Measurements from ENCODE around the gene ATP10A.
"Not testable (repeated sequence)": the region's sequence is repeated elsewhere in the genome, so short reads cannot be mapped to it uniquely, and the experiment has no call there.

Gene ATP10A

DNA sequence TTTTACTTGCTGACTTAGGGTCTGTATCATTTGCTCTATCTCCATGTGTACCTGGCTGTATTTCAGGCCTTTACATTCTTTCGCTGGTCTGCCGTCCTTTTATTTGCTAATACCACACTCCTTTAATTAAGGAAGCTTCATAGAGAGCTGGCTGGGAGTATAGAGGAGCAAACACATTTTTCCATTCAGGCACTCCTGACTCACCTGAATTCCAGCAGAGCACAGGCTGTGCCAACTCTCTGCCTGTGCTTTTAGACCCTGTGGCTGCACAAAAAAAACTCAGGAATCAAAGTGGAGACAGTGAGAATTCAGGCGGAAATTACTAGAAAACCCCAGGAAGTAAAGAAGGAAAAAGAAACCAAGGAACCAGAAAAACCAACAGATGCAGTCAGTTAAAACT lies 29.0 kb upstream of the ATP10A start:
- H3K36me3 Mint-ChIP-seq (ENCODE audit: low read depth), result no peaks in the 10 kb centered on the region
- no peak overlapping the region for H3K4me3 Mint-ChIP-seq
- DNase-seq (ENCODE audit: low spot score), result no peak
- no peak overlapping the region for H3K27ac Mint-ChIP-seq
- no peaks in the 10 kb centered on the region for H3K9me3 Mint-ChIP-seq
- peaks cover 19% of the 10 kb centered on the region for H3K27me3 Mint-ChIP-seq (ENCODE audit: low read depth)
- H3K4me1 Mint-ChIP-seq (ENCODE audit: low read depth), result no peaks in the 10 kb centered on the region

DNA sequence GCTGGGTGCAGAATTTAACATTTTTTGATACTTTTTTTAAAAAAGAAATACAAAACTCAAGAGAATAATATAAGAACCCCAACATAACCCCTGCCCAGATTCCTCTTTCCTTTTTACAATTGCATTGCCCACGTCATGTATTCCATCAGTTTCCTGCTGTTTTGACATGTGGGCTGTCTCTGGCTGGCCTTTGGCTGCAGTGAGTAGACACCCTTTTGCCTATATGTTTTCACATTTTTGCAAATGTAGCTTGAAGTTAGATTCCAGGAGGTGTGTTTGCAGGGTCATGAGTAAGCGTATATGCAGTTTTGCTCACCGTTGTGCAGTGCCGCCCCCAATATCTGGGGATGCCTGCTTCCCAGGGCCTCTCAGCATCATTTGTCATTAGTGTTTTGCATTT lies 28.0 kb upstream of the ATP10A start:
- Mint-ChIP-seq H3K36me3 (ENCODE audit: low read depth) (no peaks in the 10 kb centered on the region), H3K27ac (no peak overlapping the region), H3K9me3 (no peaks in the 10 kb centered on the region), H3K27me3 (ENCODE audit: low read depth) (peaks cover 21% of the 10 kb centered on the region), H3K4me3 (no peak overlapping the region), H3K4me1 (ENCODE audit: low read depth) (no peaks in the 10 kb centered on the region)
- DNase-seq (ENCODE audit: low spot score), result no peak

DNA sequence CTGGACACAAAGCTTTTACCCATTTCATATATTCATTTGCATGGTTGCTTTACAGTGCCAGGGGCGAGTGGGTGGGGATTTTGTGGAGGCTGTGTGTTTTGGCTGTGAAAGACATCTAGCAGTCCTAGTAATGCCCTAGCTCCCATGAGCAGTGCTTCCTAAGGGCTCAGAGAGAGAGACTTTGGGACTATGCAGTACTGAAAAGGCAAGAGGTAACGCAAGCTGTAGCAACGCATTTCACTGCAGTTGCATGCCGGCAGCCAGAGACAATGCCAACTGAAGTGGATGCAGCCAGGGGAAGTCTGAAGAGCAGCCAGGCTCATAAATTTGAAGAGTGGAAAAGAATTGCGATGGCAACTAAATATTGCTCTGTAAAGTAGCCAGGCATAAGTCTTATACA lies 27.4 kb upstream of the ATP10A start:
- peaks cover 24% of the 10 kb centered on the region for H3K27me3 Mint-ChIP-seq (ENCODE audit: low read depth)
- no peaks in the 10 kb centered on the region for H3K36me3 Mint-ChIP-seq (ENCODE audit: low read depth)
- H3K9me3 Mint-ChIP-seq, result no peaks in the 10 kb centered on the region
- no peaks in the 10 kb centered on the region for H3K4me1 Mint-ChIP-seq (ENCODE audit: low read depth)
- no peak for DNase-seq (ENCODE audit: low spot score)
- no peak overlapping the region for H3K27ac Mint-ChIP-seq
- no peak overlapping the region for H3K4me3 Mint-ChIP-seq

DNA sequence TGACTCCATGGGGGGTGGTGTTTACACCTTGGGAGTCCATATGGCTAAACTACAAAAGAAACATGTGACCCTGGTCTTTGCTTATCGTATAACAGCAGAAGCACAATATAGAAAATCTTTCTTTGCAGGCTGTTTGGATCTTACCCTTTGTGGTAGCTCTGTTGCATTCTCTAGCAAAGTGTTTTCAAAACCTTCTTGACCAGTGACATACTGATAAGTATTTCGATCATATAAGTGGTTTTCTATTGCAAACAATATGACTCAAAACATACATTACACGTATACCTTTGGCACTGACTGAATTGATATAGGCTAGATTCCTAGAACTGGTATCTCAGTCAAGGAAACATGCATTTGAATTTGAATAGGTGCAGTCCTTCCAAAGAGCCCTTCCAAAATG lies 24.7 kb upstream of the ATP10A start:
- Mint-ChIP-seq H3K27me3 (ENCODE audit: low read depth) (peaks cover 19% of the 10 kb centered on the region), H3K9me3 (no peaks in the 10 kb centered on the region)
- DNase-seq (ENCODE audit: low spot score), result no peak

DNA sequence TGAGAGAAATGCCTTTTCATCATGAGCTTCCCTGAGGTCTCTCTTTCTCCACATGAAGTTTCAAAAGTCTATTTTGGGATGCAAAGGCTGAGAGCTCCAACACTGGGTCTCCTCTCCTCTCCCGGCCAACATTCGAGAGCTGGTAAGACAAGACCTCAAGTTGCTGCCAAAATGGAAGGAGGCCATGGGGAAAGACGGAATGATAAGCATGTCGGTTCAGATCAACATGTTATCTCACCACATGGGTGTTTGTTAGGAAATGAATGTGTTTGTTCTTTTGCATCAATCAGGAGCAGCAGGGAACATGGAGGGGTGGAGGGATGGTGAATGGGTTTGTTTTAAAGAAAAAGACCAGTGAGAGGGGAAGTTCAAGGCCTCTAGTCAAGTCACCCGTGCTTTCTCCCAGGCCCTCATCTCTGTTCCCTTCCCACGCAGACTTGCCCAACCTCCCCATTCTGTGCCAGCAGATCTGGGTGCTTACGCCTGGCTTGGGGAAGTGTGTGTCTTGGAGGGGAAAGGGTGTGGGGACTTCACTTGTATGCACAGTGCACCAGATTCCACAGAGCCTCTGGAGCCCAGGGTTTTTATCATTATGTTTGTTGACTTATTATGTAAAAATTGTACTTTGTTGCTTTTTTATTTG lies 23.5 kb upstream of the ATP10A start:
- Mint-ChIP-seq H3K27ac (no peak overlapping the region), H3K4me3 (no peak overlapping the region), H3K27me3 (ENCODE audit: low read depth) (peaks cover 19% of the 10 kb centered on the region), H3K36me3 (ENCODE audit: low read depth) (no peaks in the 10 kb centered on the region), H3K4me1 (ENCODE audit: low read depth) (no peaks in the 10 kb centered on the region), H3K9me3 (no peaks in the 10 kb centered on the region)
- no peak for DNase-seq (ENCODE audit: low spot score)

More for the DNA sequence above, 24.7 kb upstream of the ATP10A start:
- Mint-ChIP-seq H3K27ac (no peak overlapping the region), H3K4me1 (ENCODE audit: low read depth) (no peaks in the 10 kb centered on the region), H3K36me3 (ENCODE audit: low read depth) (no peaks in the 10 kb centered on the region), H3K4me3 (no peak overlapping the region)

DNA sequence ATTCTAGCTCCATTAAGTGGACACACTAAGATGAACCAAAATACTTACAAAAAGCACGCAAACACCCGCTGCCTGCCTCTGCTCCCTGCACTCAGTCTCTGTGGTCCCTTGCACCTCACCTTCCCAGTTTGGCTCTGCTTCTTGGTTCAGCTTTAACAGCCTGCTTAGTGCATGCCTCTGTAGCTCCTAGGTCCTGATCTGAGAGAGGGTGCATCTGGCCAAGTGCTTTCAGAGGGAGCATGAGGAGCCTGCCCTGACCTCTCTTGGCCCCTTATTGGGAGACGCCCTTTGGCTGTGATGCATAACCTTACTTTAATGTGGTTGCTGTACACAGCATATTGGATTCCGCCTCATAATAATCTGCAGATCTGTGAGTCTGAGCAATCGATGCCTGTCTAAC lies 21.2 kb upstream of the ATP10A start:
- Mint-ChIP-seq H3K4me1 (ENCODE audit: low read depth) (peaks cover 2% of the 10 kb centered on the region), H3K9me3 (no peaks in the 10 kb centered on the region), H3K27ac (no peak overlapping the region), H3K27me3 (ENCODE audit: low read depth) (peaks cover 18% of the 10 kb centered on the region), H3K36me3 (ENCODE audit: low read depth) (no peaks in the 10 kb centered on the region), H3K4me3 (no peak overlapping the region)
- no peak for DNase-seq (ENCODE audit: low spot score)

DNA sequence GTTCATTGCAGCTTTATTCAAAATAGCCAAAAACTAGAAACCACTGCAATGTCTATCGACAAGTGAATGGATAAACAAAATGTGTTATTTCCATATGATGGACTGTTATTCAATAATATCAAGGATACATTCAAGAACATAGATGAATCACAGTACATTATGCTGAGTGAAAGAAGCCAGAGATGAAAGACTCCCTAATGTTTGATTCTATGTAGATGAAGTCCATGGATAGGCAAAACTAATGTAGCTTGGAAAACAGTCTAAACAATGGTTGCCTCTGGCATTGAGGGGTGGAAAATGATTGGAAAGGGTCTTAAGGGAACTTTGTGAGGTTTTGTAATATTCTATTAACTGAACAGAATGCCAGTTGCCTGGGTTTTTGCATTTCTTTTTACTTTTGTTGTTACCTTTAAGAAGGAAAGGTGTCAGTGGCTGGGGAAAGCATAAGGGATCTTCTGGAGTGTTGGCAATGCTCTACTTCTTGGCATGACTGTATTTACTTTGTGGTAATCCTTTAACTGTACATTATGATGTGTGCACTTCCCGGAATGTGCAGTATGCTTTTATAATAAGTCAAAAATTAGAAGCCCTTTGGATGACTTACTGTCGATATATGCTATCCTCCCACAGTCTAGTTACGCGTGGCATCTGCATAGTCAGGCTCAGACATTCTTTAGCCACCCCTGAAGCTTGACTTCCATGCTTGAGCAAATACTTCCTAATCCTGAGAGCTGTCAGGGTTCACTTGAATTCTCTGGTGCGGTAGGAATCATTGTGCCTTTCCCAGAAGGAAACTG lies 20.5 kb upstream of the ATP10A start:
- Mint-ChIP-seq H3K27ac (no peak overlapping the region), H3K27me3 (ENCODE audit: low read depth) (peaks cover 18% of the 10 kb centered on the region)

DNA sequence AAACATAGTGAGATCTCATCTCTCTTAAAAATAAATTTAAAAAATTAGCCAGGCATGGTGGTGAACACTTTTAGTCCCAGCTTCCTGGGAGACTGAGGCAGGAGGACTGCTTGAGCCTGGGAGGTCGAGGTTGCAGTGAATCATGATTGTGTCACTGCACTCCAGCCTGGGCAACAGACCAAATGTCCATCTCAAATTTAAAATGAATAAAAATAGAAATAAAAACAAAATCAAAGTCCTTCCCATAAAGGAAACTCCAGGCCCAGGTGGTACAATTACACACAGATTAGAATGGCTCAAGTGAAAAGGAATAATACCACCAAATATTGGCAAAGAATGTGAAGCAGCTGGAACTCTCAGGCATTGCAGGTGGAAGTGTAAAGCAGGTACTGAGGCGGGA lies 19.3 kb upstream of the ATP10A start:
- no peaks in the 10 kb centered on the region for H3K36me3 Mint-ChIP-seq (ENCODE audit: low read depth)
- H3K27ac Mint-ChIP-seq, result no peak overlapping the region
- no peaks in the 10 kb centered on the region for H3K9me3 Mint-ChIP-seq
- H3K27me3 Mint-ChIP-seq (ENCODE audit: low read depth), result peaks cover 9% of the 10 kb centered on the region
- no peak overlapping the region for H3K4me3 Mint-ChIP-seq
- no peak for DNase-seq (ENCODE audit: low spot score)
- peaks cover 2% of the 10 kb centered on the region for H3K4me1 Mint-ChIP-seq (ENCODE audit: low read depth)

More for the DNA sequence above, 20.5 kb upstream of the ATP10A start:
- H3K9me3 Mint-ChIP-seq, result no peaks in the 10 kb centered on the region
- H3K36me3 Mint-ChIP-seq (ENCODE audit: low read depth), result no peaks in the 10 kb centered on the region
- H3K4me3 Mint-ChIP-seq, result no peak overlapping the region
- peaks cover 2% of the 10 kb centered on the region for H3K4me1 Mint-ChIP-seq (ENCODE audit: low read depth)
- no peak for DNase-seq (ENCODE audit: low spot score)

DNA sequence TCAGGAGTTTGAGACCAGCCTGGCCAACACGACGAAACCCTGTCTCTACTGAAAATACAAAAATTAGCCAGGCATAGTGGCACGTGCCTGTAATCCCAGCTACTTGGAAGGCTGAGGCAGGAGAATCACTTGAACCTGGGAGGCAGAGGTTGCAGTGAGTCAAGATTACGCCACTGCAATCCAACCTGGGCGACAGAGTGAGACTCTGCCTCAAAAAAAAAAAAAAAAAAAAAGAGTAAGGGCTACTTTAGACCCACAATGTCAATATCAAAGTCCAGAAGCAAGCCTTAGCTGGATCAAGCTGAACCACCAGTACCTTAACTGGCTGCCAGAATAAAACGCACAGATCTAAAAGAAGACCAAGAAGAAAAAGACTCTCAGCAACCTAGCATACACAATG lies 17.8 kb upstream of the ATP10A start:
- not testable (repeated sequence) for H3K4me1 Mint-ChIP-seq (ENCODE audit: low read depth); H3K36me3 Mint-ChIP-seq (ENCODE audit: low read depth); H3K9me3 Mint-ChIP-seq; DNase-seq (ENCODE audit: low spot score); H3K4me3 Mint-ChIP-seq; H3K27me3 Mint-ChIP-seq (ENCODE audit: low read depth); H3K27ac Mint-ChIP-seq

DNA sequence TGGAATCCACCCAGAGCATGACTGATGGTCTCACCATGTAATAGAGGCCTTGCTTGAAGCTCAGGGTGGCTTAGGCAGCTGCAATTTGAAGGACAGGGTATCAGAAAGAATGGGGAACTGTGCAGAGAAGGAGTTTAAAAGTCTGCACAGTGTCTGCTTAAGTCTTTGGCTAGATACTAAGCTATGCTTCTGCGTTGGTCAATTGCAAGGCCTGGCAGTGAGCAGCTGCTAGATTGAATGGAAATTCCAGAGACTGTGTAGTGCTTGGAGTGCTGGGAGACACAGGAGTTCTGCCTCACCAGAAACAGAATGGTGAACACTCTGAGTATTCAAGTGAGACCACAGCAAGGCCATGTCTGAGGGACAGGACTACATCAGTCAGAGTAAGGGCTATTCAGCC lies 17.3 kb upstream of the ATP10A start:
- Mint-ChIP-seq H3K27me3 (ENCODE audit: low read depth) (peaks cover 3% of the 10 kb centered on the region), H3K4me3 (no peak overlapping the region), H3K27ac (no peak overlapping the region), H3K36me3 (ENCODE audit: low read depth) (no peaks in the 10 kb centered on the region), H3K4me1 (ENCODE audit: low read depth) (peaks cover 2% of the 10 kb centered on the region), H3K9me3 (no peaks in the 10 kb centered on the region)
- DNase-seq (ENCODE audit: low spot score), result no peak

DNA sequence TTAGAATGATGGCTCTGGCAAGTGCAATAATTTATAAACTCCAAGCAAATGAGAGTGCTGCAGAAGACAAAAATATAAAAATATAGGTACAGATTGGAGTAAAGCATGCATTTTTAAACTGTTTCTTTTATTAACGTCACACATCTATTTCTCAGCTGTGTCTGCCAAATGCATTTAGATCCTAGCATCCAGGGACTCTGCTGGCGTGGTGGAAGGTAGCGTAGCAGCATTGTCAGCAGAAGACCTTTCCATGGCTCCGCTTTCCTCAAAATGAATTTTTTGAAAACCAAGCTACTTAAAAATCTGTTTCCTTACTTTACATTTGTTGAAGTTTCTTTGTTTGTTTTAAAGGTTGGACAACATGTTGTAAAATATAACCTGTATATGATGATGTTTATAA lies 16.3 kb upstream of the ATP10A start:
- Mint-ChIP-seq H3K4me1 (ENCODE audit: low read depth) (peaks cover 2% of the 10 kb centered on the region), H3K9me3 (no peaks in the 10 kb centered on the region), H3K4me3 (no peak overlapping the region), H3K27me3 (ENCODE audit: low read depth) (peaks cover 3% of the 10 kb centered on the region), H3K36me3 (ENCODE audit: low read depth) (no peaks in the 10 kb centered on the region), H3K27ac (no peak overlapping the region)
- DNase-seq (ENCODE audit: low spot score), result no peak

DNA sequence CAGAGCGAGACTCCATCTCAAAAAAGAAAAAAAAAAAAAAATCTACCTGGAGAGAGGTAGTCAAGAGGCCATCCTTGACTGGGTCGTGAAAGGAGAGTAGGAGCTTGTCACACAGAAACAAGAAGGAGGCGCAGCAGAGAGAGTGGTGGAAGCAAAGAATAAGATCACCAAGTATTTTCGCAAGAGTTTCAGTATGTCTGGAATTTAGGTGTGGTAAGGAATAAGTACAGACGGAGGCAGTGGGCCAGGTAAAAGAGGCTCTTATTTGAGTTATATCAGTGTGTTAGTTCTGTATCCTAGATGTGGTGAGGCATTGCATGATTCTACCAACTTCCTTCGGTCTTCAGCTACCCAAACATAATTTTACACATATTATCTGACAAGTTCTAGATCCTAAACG lies 14.6 kb upstream of the ATP10A start:
- Mint-ChIP-seq H3K4me1 (ENCODE audit: low read depth) (peaks cover 2% of the 10 kb centered on the region), H3K27me3 (ENCODE audit: low read depth) (no peaks in the 10 kb centered on the region), H3K9me3 (no peaks in the 10 kb centered on the region), H3K36me3 (ENCODE audit: low read depth) (no peaks in the 10 kb centered on the region), H3K4me3 (no peak overlapping the region), H3K27ac (no peak overlapping the region)
- no peak for DNase-seq (ENCODE audit: low spot score)

DNA sequence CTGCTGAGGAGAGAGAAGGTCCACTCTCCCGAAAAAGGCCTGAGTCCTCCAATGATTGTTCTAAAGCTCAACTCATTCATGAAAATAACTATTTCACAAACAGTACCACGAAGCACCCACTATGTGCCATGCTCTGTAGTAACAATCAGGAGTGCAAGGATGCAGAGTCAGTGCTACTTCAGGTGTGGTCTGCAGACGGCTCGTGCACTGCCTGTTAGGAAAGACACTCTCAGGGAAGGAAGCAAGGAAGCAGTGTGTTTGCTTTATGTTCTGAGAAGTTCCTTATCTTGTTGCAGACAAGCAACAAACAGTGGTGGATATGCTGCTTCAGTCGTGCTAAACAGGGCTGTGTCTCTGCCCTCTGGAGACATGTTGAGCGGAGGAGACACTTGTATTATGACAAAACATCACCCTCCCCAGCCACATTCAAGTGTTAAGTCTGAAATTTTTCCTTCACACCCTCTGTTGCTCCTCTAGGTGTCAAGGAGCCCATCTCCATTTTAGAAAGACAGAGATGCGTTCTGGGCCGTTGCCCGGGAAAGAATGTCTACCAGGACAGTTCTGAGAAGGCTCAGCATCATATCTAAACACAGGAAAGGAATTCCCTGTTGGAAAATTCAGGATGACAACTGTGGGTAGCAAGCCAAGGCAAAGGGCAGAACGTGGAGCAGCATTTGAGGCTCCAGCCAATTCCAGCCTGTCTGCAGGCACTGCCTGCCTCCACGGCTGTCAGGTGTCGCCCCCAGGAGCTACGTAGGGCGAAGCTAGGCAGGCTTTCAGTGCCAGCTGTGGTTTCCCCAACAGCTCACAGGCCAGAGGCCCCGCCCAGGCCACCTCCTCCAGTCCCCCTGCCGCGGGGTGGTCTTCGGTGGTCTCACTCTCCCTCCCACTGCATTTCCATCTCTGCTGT lies 13.4 kb upstream of the ATP10A start:
- H3K4me3 Mint-ChIP-seq, result no peak overlapping the region
- H3K4me1 Mint-ChIP-seq (ENCODE audit: low read depth), result peaks cover 2% of the 10 kb centered on the region
- no peaks in the 10 kb centered on the region for H3K36me3 Mint-ChIP-seq (ENCODE audit: low read depth)
- no peaks in the 10 kb centered on the region for H3K27me3 Mint-ChIP-seq (ENCODE audit: low read depth)
- no peaks in the 10 kb centered on the region for H3K9me3 Mint-ChIP-seq
- H3K27ac Mint-ChIP-seq, result no peak overlapping the region
- DNase-seq (ENCODE audit: low spot score), result no peak

DNA sequence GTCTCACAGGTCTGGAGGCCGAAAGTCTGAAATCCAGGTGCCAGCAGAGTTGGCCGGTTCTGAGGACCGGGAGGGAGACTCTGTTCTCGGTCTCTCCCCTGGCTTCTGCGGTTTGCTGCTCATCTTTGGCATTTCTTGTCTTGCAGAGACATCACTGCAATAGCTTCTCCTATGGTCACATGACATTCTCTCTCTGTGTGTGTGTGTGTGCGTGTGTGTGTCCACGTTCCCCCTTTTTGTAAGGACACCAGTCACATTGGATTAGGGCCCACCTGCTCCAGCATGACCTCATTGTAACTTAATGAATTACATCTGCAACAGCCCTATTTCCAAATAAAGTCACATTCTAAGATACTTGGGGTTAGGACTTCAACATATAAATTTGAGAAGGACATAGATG lies 12.4 kb upstream of the ATP10A start:
- Mint-ChIP-seq H3K27ac (no peak overlapping the region), H3K4me3 (no peak overlapping the region), H3K9me3 (no peaks in the 10 kb centered on the region), H3K4me1 (ENCODE audit: low read depth) (peaks cover 2% of the 10 kb centered on the region), H3K36me3 (ENCODE audit: low read depth) (no peaks in the 10 kb centered on the region), H3K27me3 (ENCODE audit: low read depth) (no peaks in the 10 kb centered on the region)
- no peak for DNase-seq (ENCODE audit: low spot score)

Measured in T-helper 2 cell treated with Interferon-gamma antibody and Interleukin-4, amounts not matched to agents 5 μg/mL and 100 μg/mL, for 36 hours (primary cell).